Keratinocyte (primary cell): ENCODE measurements around the gene MSL3B.

Experiments
- DNase-seq: peaks from one replicate; pipeline ENCODE4 v3.0.0-alpha.2; 2011; ENCODE audit warnings: low read depth, missing footprints, low spot score
- FAIRE-seq: peaks from 2 replicates; lab custom pipeline; 2011; peaks lifted over from hg19 to GRCh38; lab: Jason Lieb, UNC
- H2AFZ ChIP-seq: 2 replicates; pipeline ENCODE4 v1.6.0; 2012; ENCODE audit warnings: low read length, control low read depth, inconsistent platforms; ENCODE audit not compliant: control insufficient read depth
- H3K27ac ChIP-seq: 2 replicates; pipeline ENCODE4 v1.5.1; 2011; ENCODE audit warnings: low read length; ENCODE audit not compliant: control insufficient read depth, insufficient read depth
- H3K27me3 ChIP-seq: 3 replicates; pipeline ENCODE4 v1.6.0; 2011; ENCODE audit warnings: low read length; ENCODE audit not compliant: control insufficient read depth, insufficient read depth; ENCODE audit errors: extremely low read depth
- H3K36me3 ChIP-seq, 2 experiments: 2 replicates in 1 of 2; 3 replicates in 1 of 2; pipeline ENCODE4 v1.5.1; 2011; ENCODE audit warnings: low read length in 2 of 2, mild to moderate bottlenecking in 1 of 2; ENCODE audit not compliant: control insufficient read depth in 2 of 2, insufficient read depth in 2 of 2; ENCODE audit errors: extremely low read depth in 1 of 2
- H3K4me1 ChIP-seq: 3 replicates; pipeline ENCODE4 v1.5.1; 2011; ENCODE audit warnings: low read length; ENCODE audit not compliant: control insufficient read depth, insufficient read depth; ENCODE audit errors: extremely low read depth
- H3K4me2 ChIP-seq: 3 replicates; pipeline ENCODE4 v1.6.0; 2011; ENCODE audit warnings: low read depth, low read length; ENCODE audit not compliant: control insufficient read depth, insufficient read depth; ENCODE audit errors: extremely low read depth
- H3K4me3 ChIP-seq, 3 experiments: fragments of 200-600 bp in 1 of 3; sonication (generic) in 1 of 3; 2 replicates in 2 of 3; 3 replicates in 1 of 3; pipeline ENCODE4 v1.5.1; 2011 to 2016; ENCODE audit warnings: low read length in 3 of 3, mild to moderate bottlenecking in 3 of 3, control low read depth in 2 of 3, inconsistent platforms in 1 of 3, low read depth in 1 of 3, mixed read lengths in 1 of 3, mixed run types in 1 of 3, moderate library complexity in 1 of 3; ENCODE audit not compliant: control insufficient read depth in 2 of 3, insufficient read depth in 2 of 3; ENCODE audit errors: extremely low read depth in 1 of 3
- H3K79me2 ChIP-seq: 2 replicates; pipeline ENCODE4 v1.6.0; 2012; ENCODE audit warnings: low read length; ENCODE audit not compliant: control insufficient read depth, insufficient read depth
- H3K9ac ChIP-seq: 3 replicates; pipeline ENCODE4 v1.6.0; 2011; ENCODE audit warnings: low read length; ENCODE audit not compliant: control insufficient read depth, insufficient read depth; ENCODE audit errors: extremely low read depth
- H3K9me1 ChIP-seq: 3 replicates; pipeline ENCODE4 v1.6.0; 2011; ENCODE audit warnings: low read length; ENCODE audit not compliant: control insufficient read depth, insufficient read depth; ENCODE audit errors: extremely low read depth
- H3K9me3 ChIP-seq: 2 replicates; pipeline ENCODE4 v1.5.1; 2012; ENCODE audit warnings: low read depth, low read length; ENCODE audit not compliant: control insufficient read depth
- H4K20me1 ChIP-seq: 3 replicates; pipeline ENCODE4 v1.6.0; 2011; ENCODE audit warnings: low read length; ENCODE audit not compliant: control insufficient read depth, insufficient read depth; ENCODE audit errors: extremely low read depth
- EZH2 ChIP-seq: IDR thresholded peaks from one replicate; pipeline ENCODE4 v1.6.1; 2012; ENCODE audit warnings: inconsistent platforms, mild to moderate bottlenecking, low read length, moderate library complexity
- dilution Hi-C: fragments of 300-500 bp; cut with MboI; formaldehyde crosslinking; loops from one replicate; pipeline ENCODE4 v1.7.0; 2020; ENCODE audit warnings: low sequenced_read_pairs; ENCODE audit not compliant: extremely low pct_ligation_motif_present
- TF ChIP-seq, protein P1 (sequence below), 3 experiments: IDR thresholded peaks in 1 of 3; conservative IDR thresholded peaks in 1 of 3; optimal IDR thresholded peaks in 1 of 3; 2 replicates in 2 of 3; 3 replicates in 1 of 3; pipeline versions ENCODE3 to v1.5.1; 2011; ENCODE audit warnings: low read length in 3 of 3, mild to moderate bottlenecking in 3 of 3, moderate library complexity in 2 of 3, control low read depth in 1 of 3, inconsistent platforms in 1 of 3; ENCODE audit not compliant: insufficient read depth in 2 of 3; ENCODE audit errors: extremely low read depth in 1 of 3

MSL3B gene

DNA sequence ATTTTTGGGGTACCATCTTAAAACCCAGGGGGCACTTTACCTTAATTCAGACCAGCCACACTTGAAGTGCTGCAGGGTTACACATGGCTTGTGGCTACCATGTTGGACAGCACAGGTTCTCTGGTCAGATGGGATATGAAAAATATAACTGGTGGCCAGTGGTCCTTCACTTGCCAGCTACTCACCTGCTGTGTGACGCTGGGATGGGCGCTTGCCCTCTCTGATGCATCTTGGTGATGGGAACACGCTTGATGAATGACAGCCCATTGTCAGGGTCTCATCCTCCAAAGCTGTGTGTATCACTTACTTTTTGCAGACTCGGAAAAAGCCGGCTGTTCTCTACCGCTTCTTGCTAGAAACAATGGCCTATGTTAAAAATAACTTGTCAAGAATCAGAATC, 36.3 kb downstream of the MSL3B start:
- H3K9me1 ChIP-seq: no peaks in the 10 kb centered on the region
- no peak overlapping the region for H3K27ac ChIP-seq
- no peaks in the 10 kb centered on the region for H4K20me1 ChIP-seq
- H3K9me3 ChIP-seq: no peaks in the 10 kb centered on the region
- TF ChIP-seq EZH2: no peak
- TF ChIP-seq, protein P1, sequence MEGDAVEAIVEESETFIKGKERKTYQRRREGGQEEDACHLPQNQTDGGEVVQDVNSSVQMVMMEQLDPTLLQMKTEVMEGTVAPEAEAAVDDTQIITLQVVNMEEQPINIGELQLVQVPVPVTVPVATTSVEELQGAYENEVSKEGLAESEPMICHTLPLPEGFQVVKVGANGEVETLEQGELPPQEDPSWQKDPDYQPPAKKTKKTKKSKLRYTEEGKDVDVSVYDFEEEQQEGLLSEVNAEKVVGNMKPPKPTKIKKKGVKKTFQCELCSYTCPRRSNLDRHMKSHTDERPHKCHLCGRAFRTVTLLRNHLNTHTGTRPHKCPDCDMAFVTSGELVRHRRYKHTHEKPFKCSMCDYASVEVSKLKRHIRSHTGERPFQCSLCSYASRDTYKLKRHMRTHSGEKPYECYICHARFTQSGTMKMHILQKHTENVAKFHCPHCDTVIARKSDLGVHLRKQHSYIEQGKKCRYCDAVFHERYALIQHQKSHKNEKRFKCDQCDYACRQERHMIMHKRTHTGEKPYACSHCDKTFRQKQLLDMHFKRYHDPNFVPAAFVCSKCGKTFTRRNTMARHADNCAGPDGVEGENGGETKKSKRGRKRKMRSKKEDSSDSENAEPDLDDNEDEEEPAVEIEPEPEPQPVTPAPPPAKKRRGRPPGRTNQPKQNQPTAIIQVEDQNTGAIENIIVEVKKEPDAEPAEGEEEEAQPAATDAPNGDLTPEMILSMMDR (optimal IDR thresholded peaks at IDR 0.05 in 1 of 3, IDR thresholded peaks at IDR 0.05 in 1 of 3, conservative IDR thresholded peaks at IDR 0.05 in 1 of 3; ENCODE audit: extremely low read depth in 1 of 3, insufficient read depth in 2 of 3, low read length in 3 of 3): no peak
- peaks cover 16% of the 10 kb centered on the region for H3K4me1 ChIP-seq
- no peak overlapping the region for H3K4me2 ChIP-seq
- no peak overlapping the region for H3K4me3 ChIP-seq
- no peaks in the 10 kb centered on the region for H3K27me3 ChIP-seq
- no peak for DNase-seq
- peaks cover 0 to 12% of the 10 kb centered on the region in 2 experiments for H3K36me3 ChIP-seq
- H2AFZ ChIP-seq: no peak overlapping the region
- no peak for FAIRE-seq
- H3K9ac ChIP-seq: no peak overlapping the region
- dilution Hi-C loops: no loop called here
- H3K79me2 ChIP-seq: peaks cover 2% of the 10 kb centered on the region

DNA sequence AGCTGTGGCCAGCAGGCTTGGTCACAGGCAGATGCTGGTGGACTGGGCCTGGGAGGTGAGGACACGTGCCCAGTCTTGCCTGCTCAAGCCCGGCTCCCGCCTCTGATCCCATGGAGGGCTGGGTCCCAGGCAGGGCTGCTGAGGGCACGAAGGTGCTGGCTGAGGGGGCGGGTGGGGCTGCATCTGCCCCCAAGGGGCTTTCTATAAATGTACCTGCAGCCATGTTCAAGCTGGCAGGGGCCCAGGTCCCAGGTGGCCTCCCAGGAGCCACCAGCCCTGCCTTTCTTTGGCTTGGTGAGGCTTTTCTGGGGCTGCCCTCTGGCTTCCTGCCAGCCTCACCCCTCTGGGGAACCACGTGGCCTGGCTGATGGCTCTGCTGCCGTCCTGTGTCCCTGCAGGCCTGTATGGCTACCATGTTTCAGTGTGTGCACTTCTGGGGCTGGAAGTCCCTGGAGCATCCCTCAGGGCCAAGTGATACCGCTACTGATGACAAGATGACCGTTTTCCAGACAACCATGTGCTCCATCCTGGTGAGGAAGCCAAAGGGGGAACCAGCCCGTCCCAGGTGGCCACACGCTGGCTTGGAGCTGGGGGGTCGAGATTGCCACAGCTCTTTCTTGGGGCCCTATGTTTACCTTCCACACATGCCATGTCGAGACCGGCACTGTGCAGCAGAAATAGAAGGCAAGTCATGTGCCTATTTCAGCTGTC, 37.0 kb downstream of the MSL3B start:
- no peak for TF ChIP-seq EZH2
- TF ChIP-seq, protein P1 (optimal IDR thresholded peaks at IDR 0.05 in 1 of 3, IDR thresholded peaks at IDR 0.05 in 1 of 3, conservative IDR thresholded peaks at IDR 0.05 in 1 of 3; ENCODE audit: extremely low read depth in 1 of 3, insufficient read depth in 2 of 3, low read length in 3 of 3): no peak
- no peak overlapping the region for H2AFZ ChIP-seq
- H4K20me1 ChIP-seq: no peaks in the 10 kb centered on the region
- H3K9me3 ChIP-seq: no peaks in the 10 kb centered on the region
- no peak overlapping the region for H3K4me2 ChIP-seq
- FAIRE-seq: no peak
- no peaks in the 10 kb centered on the region for H3K27me3 ChIP-seq
- H3K79me2 ChIP-seq: no peaks in the 10 kb centered on the region
- no peak overlapping the region for H3K9ac ChIP-seq
- DNase-seq: no peak
- H3K4me1 ChIP-seq: peaks cover 16% of the 10 kb centered on the region
- dilution Hi-C loops: no loop called here
- peaks cover 0 to 6% of the 10 kb centered on the region in 2 experiments for H3K36me3 ChIP-seq
- H3K4me3 ChIP-seq: no peak overlapping the region
- no peaks in the 10 kb centered on the region for H3K9me1 ChIP-seq
- H3K27ac ChIP-seq: no peak overlapping the region
